ENCODE data around the gene USP24. TPM values are rescaled to one million over a fixed set of nuclear protein-coding genes. Genes with fewer than 3 reads are reported as not detected.

Gene USP24
- total and polyA plus RNA-seq, 10 of the 15 experiments (the other 5 are each of a cell fraction or from before 2014, with no cell fraction given) = 4.6 to 36.5 (median 25.3) TPM

GRCh38 chr1:55076356-55076755 is 138.8 kb downstream of the USP24 start:
- WGBS (ENCODE audit: insufficient coverage, insufficient replicate concordance, low lambda C conversion rate, missing lambda C conversion rate) = 100% methylated on average over 1 of the region's 1 CpG
- intact Hi-C loops (cut with micrococcal nuclease; ENCODE audit: unreplicated experiment) = no loop called here
- H3K27ac ChIP-seq (ENCODE audit: control insufficient read depth, insufficient read depth) = no peak overlapping the region
- peaks cover 15 to 30% of the 10 kb centered on the region in 2 experiments for H3K36me3 ChIP-seq (ENCODE audit: control insufficient read depth in 2 of 2, insufficient read depth in 2 of 2, low read length in 1 of 2)
- FAIRE-seq = no peak
- H3K79me2 ChIP-seq (ENCODE audit: control insufficient read depth, insufficient read depth, low read length) = no peaks in the 10 kb centered on the region
- SMC1A ChIA-PET (ENCODE audit: uncharacterized antibody, unreplicated experiment) = no interaction called here
- ATAC-seq = no peak
- DNase-seq (ENCODE audit: low read depth, low spot score) = no peak
- CTCF ChIA-PET = no interaction called here
- in situ Hi-C loops (cut with MboI) = no loop called here
- no peaks in the 10 kb centered on the region for H3K27me3 ChIP-seq (replicated peaks in 1 of 2; ENCODE audit: control insufficient read depth in 2 of 2, insufficient read depth in 2 of 2, low read length in 1 of 2)
- H4K20me1 ChIP-seq (ENCODE audit: control insufficient read depth, insufficient read depth) = no peaks in the 10 kb centered on the region
- POLR2A ChIA-PET = no interaction called here
- no peak overlapping the region for H3K4me3 ChIP-seq
- BruUV-seq (replicated peaks) = no TSS peak
- no peaks in the 10 kb centered on the region for H3K9me3 ChIP-seq (replicated peaks; ENCODE audit: control insufficient read depth, insufficient read depth, low read length)
- no peak overlapping the region for H3K9ac ChIP-seq (ENCODE audit: control insufficient read depth, insufficient read depth, low read length)
- RAD21 ChIA-PET (ENCODE audit: unreplicated experiment) = no interaction called here
- TF ChIP-seq CHD1 (IDR thresholded peaks at IDR 0.05; ENCODE audit: low read depth, low read length) (no peak), CHD2 (IDR thresholded peaks at IDR 0.05; ENCODE audit: borderline replicate concordance, low read depth, low read length) (no peak), USF1 (IDR thresholded peaks at IDR 0.05; ENCODE audit: borderline replicate concordance, extremely low read length, insufficient read depth, low read depth, low read length) (no peak), PAX8 (IDR thresholded peaks at IDR 0.05) (no peak), SMAD5 (IDR thresholded peaks at IDR 0.05; ENCODE audit: low read depth) (no peak), ZSCAN29 (IDR thresholded peaks at IDR 0.05) (no peak), BCL11A (IDR thresholded peaks at IDR 0.05; ENCODE audit: low read depth, low read length) (no peak), SIN3A (IDR thresholded peaks at IDR 0.05; ENCODE audit: low read depth, low read length) (no peak), YY1 (IDR thresholded peaks at IDR 0.05; ENCODE audit: low read depth, low read length) (no peak)
- H2AFZ ChIP-seq (ENCODE audit: control insufficient read depth, low read depth, low read length) = no peak overlapping the region
- H3K4me2 ChIP-seq (ENCODE audit: control insufficient read depth, insufficient read depth) = no peak overlapping the region
- no peaks in the 10 kb centered on the region for H3K4me1 ChIP-seq (ENCODE audit: control insufficient read depth, insufficient read depth, low read length)

- no TSS peak for BruUV-seq (replicated peaks)
- no peaks in the 10 kb centered on the region for H3K79me2 ChIP-seq (ENCODE audit: control insufficient read depth, insufficient read depth, low read length)
- H2AFZ ChIP-seq (ENCODE audit: control insufficient read depth, low read depth, low read length) = no peak overlapping the region
- H3K4me2 ChIP-seq (ENCODE audit: control insufficient read depth, insufficient read depth) = no peak overlapping the region
- DNase-seq (ENCODE audit: low read depth, low spot score) (no peak), ATAC-seq (no peak), FAIRE-seq (no peak)
- 76% methylated on average over 2 of the region's 2 CpGs for WGBS (ENCODE audit: insufficient coverage, insufficient replicate concordance, low lambda C conversion rate, missing lambda C conversion rate)
- H3K9me3 ChIP-seq (replicated peaks; ENCODE audit: control insufficient read depth, insufficient read depth, low read length) = no peaks in the 10 kb centered on the region
- H3K4me1 ChIP-seq (ENCODE audit: control insufficient read depth, insufficient read depth, low read length) = no peaks in the 10 kb centered on the region
- H3K27ac ChIP-seq (ENCODE audit: control insufficient read depth, insufficient read depth) = no peak overlapping the region
- TF ChIP-seq ZNF24 (IDR thresholded peaks at IDR 0.05) (no peak), ZSCAN29 (IDR thresholded peaks at IDR 0.05) (no peak), YY1 (IDR thresholded peaks at IDR 0.05; ENCODE audit: low read depth, low read length) (no peak), IRF3 (IDR thresholded peaks at IDR 0.05) (no peak), DPF2 (IDR thresholded peaks at IDR 0.05) (no peak)
- CTCF ChIA-PET = no interaction called here
- in situ Hi-C loops (cut with MboI) = no loop called here
- H3K9ac ChIP-seq (ENCODE audit: control insufficient read depth, insufficient read depth, low read length) = no peak overlapping the region
- H4K20me1 ChIP-seq (ENCODE audit: control insufficient read depth, insufficient read depth) = no peaks in the 10 kb centered on the region
- RAD21 ChIA-PET (ENCODE audit: unreplicated experiment) = no interaction called here
- intact Hi-C loops (cut with micrococcal nuclease; ENCODE audit: unreplicated experiment) = no loop called here
- POLR2A ChIA-PET = no interaction called here
- SMC1A ChIA-PET (ENCODE audit: uncharacterized antibody, unreplicated experiment) = no interaction called here
- H3K36me3 ChIP-seq (ENCODE audit: control insufficient read depth in 2 of 2, insufficient read depth in 2 of 2, low read length in 1 of 2) = peaks cover 23 to 38% of the 10 kb centered on the region in 2 experiments
- no peaks in the 10 kb centered on the region for H3K27me3 ChIP-seq (replicated peaks in 1 of 2; ENCODE audit: control insufficient read depth in 2 of 2, insufficient read depth in 2 of 2, low read length in 1 of 2)
- no peak overlapping the region for H3K4me3 ChIP-seq
These were observed 140.7 kb downstream of the USP24 start for GRCh38 chr1:55074455-55074854.

All from GM12878 (cell line).